HL-60 (cell line): ENCODE results near the gene IL6ST.
"Not testable (repeated sequence)": the region's sequence is repeated elsewhere in the genome, so short reads cannot be mapped to it uniquely, and the experiment has no call there.

Source experiments
- DNase-seq, 2 experiments: peaks; one replicate each; pipeline ENCODE4 v3.0.0-alpha.2; 2010 to 2020; ENCODE audit warnings: low read depth in 1 of 2, low spot score in 1 of 2
- H3K27ac ChIP-seq: fragments of 250-450 bp; sonication (Bioruptor Pico); replicated peaks from 2 replicates; pipeline ENCODE4 v1.5.1; 2020; ENCODE audit warnings: mild to moderate bottlenecking, moderate library complexity
- H3K27me3 ChIP-seq: fragments of 250-450 bp; sonication (Bioruptor Pico); 2 replicates; pipeline ENCODE4 v1.5.1; 2021; ENCODE audit warnings: mild to moderate bottlenecking, moderate library complexity; ENCODE audit not compliant: insufficient read depth, poor library complexity, severe bottlenecking
- H3K4me3 ChIP-seq: replicated peaks from 2 replicates; pipeline ENCODE4 v1.5.1; 2011; ENCODE audit warnings: mild to moderate bottlenecking, control low read depth, low read length; ENCODE audit not compliant: insufficient read depth
- CTCF ChIP-seq: IDR thresholded peaks from one replicate; pipeline ENCODE4 v1.5.1; 2011; ENCODE audit warnings: low read length, control low read depth, inconsistent platforms; ENCODE audit not compliant: insufficient read depth
- GABPA ChIP-seq: IDR thresholded peaks from 2 replicates; pipeline ENCODE4 v1.6.1; 2012; ENCODE audit warnings: low read depth
- POLR2AphosphoS5 ChIP-seq: IDR thresholded peaks from 2 replicates; pipeline ENCODE4 v1.6.1; 2012; ENCODE audit warnings: low read depth
- REST ChIP-seq: IDR thresholded peaks from 2 replicates; pipeline ENCODE4 v1.6.1; 2012; ENCODE audit warnings: low read depth; ENCODE audit not compliant: insufficient replicate concordance
- SPI1 ChIP-seq: IDR thresholded peaks from 2 replicates; pipeline ENCODE4 v1.6.1; 2012; ENCODE audit warnings: low read depth, mild to moderate bottlenecking, borderline replicate concordance
- long read RNA-seq: library from polyadenylated mRNA; unstranded; transcript quantifications from one replicate; pipeline ENCODE4 v2.0.0, GENCODE V29; 2020

Gene IL6ST
- long read RNA-seq, full-length matches to known transcripts, result 6 of 9 reads
- long read RNA-seq, partial matches to known transcripts, result 1 of 9 reads
- long read RNA-seq, other reads (novel, unspliced or antisense), result 2 of 9 reads

- TF ChIP-seq GABPA (no peak), SPI1 (no peak), POLR2AphosphoS5 (no peak), REST (no peak), CTCF (no peak)
Measured at GRCh38 chr5:55994495-55994997, at the start of gene IL6ST. Gene IL6ST (minus strand): TSS chr5:55994963. CDS start chr5:55976278, 18,685 bp downstream.

GRCh38 chr5:56039985-56040384 lies 45.2 kb upstream of the IL6ST start:
- no peaks in the 10 kb centered on the region for H3K27me3 ChIP-seq
- no peak overlapping the region for H3K27ac ChIP-seq
- TF ChIP-seq CTCF (no peak), REST (no peak), POLR2AphosphoS5 (no peak), GABPA (no peak), SPI1 (no peak)
- DNase-seq, result no peak
- no peak overlapping the region for H3K4me3 ChIP-seq

More at GRCh38 chr5:55994495-55994997, at the start of gene IL6ST:
- DNase-seq, result peak in 1 of 2 experiments; percentile 1
- no peaks in the 10 kb centered on the region for H3K27me3 ChIP-seq
- peak within 1 kb of the TSS; percentile 74 for H3K4me3 ChIP-seq
- peak within 1 kb of the TSS; percentile 80 for H3K27ac ChIP-seq

GRCh38 chr5:56038206-56038605 lies 43.4 kb upstream of the IL6ST start:
- not testable (repeated sequence) for H3K27me3 ChIP-seq, DNase-seq, H3K27ac ChIP-seq, H3K4me3 ChIP-seq

GRCh38 chr5:56037531-56038010 lies 42.8 kb upstream of the IL6ST start:
- no peak overlapping the region for H3K27ac ChIP-seq
- no peak for TF ChIP-seq REST
- DNase-seq, result no peak

GRCh38 chr5:56035394-56035793 lies 40.6 kb upstream of the IL6ST start:
- H3K27me3 ChIP-seq, H3K4me3 ChIP-seq: not testable (repeated sequence)

More at GRCh38 chr5:56037531-56038010, 42.8 kb upstream of the IL6ST start:
- H3K4me3 ChIP-seq, result no peak overlapping the region
- no peaks in the 10 kb centered on the region for H3K27me3 ChIP-seq

GRCh38 chr5:56029871-56030630 lies 35.3 kb upstream of the IL6ST start:
- H3K27ac ChIP-seq, DNase-seq, H3K27me3 ChIP-seq, H3K4me3 ChIP-seq: not testable (repeated sequence)

More at GRCh38 chr5:56035394-56035793, 40.6 kb upstream of the IL6ST start:
- H3K27ac ChIP-seq, DNase-seq: not testable (repeated sequence)
